CD14-positive monocyte (primary cell): ENCODE measurements around the gene SCN2A. TPM values are rescaled to one million over a fixed set of nuclear protein-coding genes. Genes with fewer than 3 reads are reported as not detected.

Source experiments
- DNase-seq, 3 donors: peaks; one replicate each; pipeline ENCODE4 v3.0.0-alpha.2; 2011 to 2022
- H2AFZ ChIP-seq: 2 replicates; pipeline ENCODE4 v1.6.0; 2012; ENCODE audit warnings: mild to moderate bottlenecking, low read depth, low read length, inconsistent platforms; ENCODE audit not compliant: insufficient read depth, poor library complexity, severe bottlenecking
- H3K27ac ChIP-seq, 2 donors: 1 replicate in 1 of 2; 2 replicates in 1 of 2; pipeline ENCODE4 v1.5.1; 2012 to 2013; ENCODE audit warnings: low read length in 2 of 2, control low read depth in 1 of 2, inconsistent platforms in 1 of 2, low read depth in 1 of 2, mild to moderate bottlenecking in 1 of 2
- H3K27me3 ChIP-seq, 2 donors: one replicate each; pipeline versions ENCODE4 v1.6.0 to v1.6.1; 2011 to 2013; ENCODE audit warnings: low read length in 2 of 2; ENCODE audit not compliant: control insufficient read depth in 2 of 2, insufficient read depth in 2 of 2
- H3K36me3 ChIP-seq, 2 donors: replicated peaks in 1 of 2; 1 replicate in 1 of 2; 2 replicates in 1 of 2; pipeline versions ENCODE4 v1.5.1 to v1.6.1; 2012 to 2013; ENCODE audit warnings: low read length in 2 of 2, control low read depth in 1 of 2, inconsistent platforms in 1 of 2, mild to moderate bottlenecking in 1 of 2; ENCODE audit not compliant: insufficient read depth in 2 of 2, control insufficient read depth in 1 of 2
- H3K4me1 ChIP-seq, 2 donors: 1 replicate in 1 of 2; 2 replicates in 1 of 2; pipeline versions ENCODE4 v1.5.1 to v1.6.1; 2012 to 2013; ENCODE audit warnings: low read length in 2 of 2, control low read depth in 1 of 2, inconsistent platforms in 1 of 2, mild to moderate bottlenecking in 1 of 2, moderate library complexity in 1 of 2; ENCODE audit not compliant: insufficient read depth in 2 of 2, control insufficient read depth in 1 of 2
- H3K4me2 ChIP-seq: replicated peaks from 2 replicates; pipeline ENCODE3; 2012; ENCODE audit warnings: low read length, moderate library complexity, mild to moderate bottlenecking; ENCODE audit not compliant: poor library complexity, severe bottlenecking; ENCODE audit errors: extremely low read depth
- H3K4me3 ChIP-seq, 3 experiments: fragments of 200-600 bp in 1 of 3; sonication (generic) in 1 of 3; replicated peaks in 1 of 3; 1 replicate in 2 of 3; 2 replicates in 1 of 3; pipeline ENCODE4 v1.5.1; 2011 to 2013; ENCODE audit warnings: low read length in 3 of 3, mild to moderate bottlenecking in 3 of 3, control low read depth in 2 of 3, low read depth in 2 of 3, inconsistent platforms in 1 of 3, moderate library complexity in 1 of 3
- H3K79me2 ChIP-seq: 2 replicates; pipeline ENCODE4 v1.6.0; 2012; ENCODE audit warnings: mild to moderate bottlenecking, control low read depth, inconsistent platforms, low read length, moderate library complexity; ENCODE audit not compliant: insufficient read depth
- H3K9ac ChIP-seq: 2 replicates; pipeline ENCODE4 v1.6.0; 2017; ENCODE audit warnings: low read length, mild to moderate bottlenecking; ENCODE audit not compliant: insufficient read depth, poor library complexity, severe bottlenecking
- H3K9me3 ChIP-seq, 2 donors: replicated peaks in 1 of 2; 1 replicate in 1 of 2; 2 replicates in 1 of 2; pipeline versions ENCODE4 v1.5.1 to v1.6.1; 2012 to 2013; ENCODE audit warnings: low read length in 2 of 2, control low read depth in 1 of 2; ENCODE audit not compliant: control insufficient read depth in 1 of 2, insufficient read depth in 1 of 2
- H4K20me1 ChIP-seq: 2 replicates; pipeline ENCODE4 v1.6.0; 2012; ENCODE audit warnings: mild to moderate bottlenecking, low read length, control low read depth, moderate library complexity; ENCODE audit not compliant: insufficient read depth
- H3K27ac Mint-ChIP-seq, 7 donors: one replicate each; pipeline ENCODE4 v1.8.0; 2020; ENCODE audit warnings: mild to moderate bottlenecking in 7 of 7, mixed read lengths in 7 of 7, moderate library complexity in 6 of 7, inconsistent platforms in 2 of 7
- H3K27me3 Mint-ChIP-seq, 3 donors: one replicate each; pipeline ENCODE4 v1.8.0; 2021 to 2022; ENCODE audit warnings: low read depth in 3 of 3, mild to moderate bottlenecking in 3 of 3, mixed read lengths in 3 of 3, moderate library complexity in 3 of 3, inconsistent platforms in 1 of 3
- H3K36me3 Mint-ChIP-seq, 2 donors: one replicate each; pipeline ENCODE4 v1.8.0; 2020; ENCODE audit warnings: mixed read lengths in 2 of 2, inconsistent platforms in 1 of 2, mild to moderate bottlenecking in 1 of 2
- H3K4me1 Mint-ChIP-seq: one replicate; pipeline ENCODE4 v1.8.0; 2020; ENCODE audit warnings: mild to moderate bottlenecking, mixed read lengths
- H3K4me3 Mint-ChIP-seq, 2 donors: one replicate each; pipeline ENCODE4 v1.8.0; 2020; ENCODE audit warnings: mild to moderate bottlenecking in 2 of 2, mixed read lengths in 2 of 2, moderate library complexity in 1 of 2
- H3K9me3 Mint-ChIP-seq, 7 donors: one replicate each; pipeline ENCODE4 v1.8.0; 2020 to 2022; ENCODE audit warnings: mixed read lengths in 7 of 7, mild to moderate bottlenecking in 6 of 7, moderate library complexity in 6 of 7, inconsistent platforms in 2 of 7
- WGBS: methylation state at CpG from one replicate; pipeline ENCODE4 v1.1.5; 2013; ENCODE audit warnings: missing lambda C conversion rate; ENCODE audit not compliant: insufficient coverage; 5-methylcytosine and 5-hydroxymethylcytosine counted together
- intact Hi-C, 2 donors: fragments of 100-400 bp; cut with micrococcal nuclease; formaldehyde crosslinking; loops; one replicate each; pipeline versions ENCODE4 v1.15.0 to v1.15.1; 2023
- polyA plus RNA-seq, 3 donors: library from polyadenylated mRNA; depleted of rRNA in 1 of 3; unstranded in 2 of 3; stranded (reverse) in 1 of 3; fragments of 300-500 nt in 2 of 3; fragments of >200 nt in 1 of 3; fragmentation: Illumina TruSeq in 2 of 3; gene quantifications; 1 replicate in 2 of 3; 2 replicates in 1 of 3; pipeline ENCODE4 v1.2.3, GENCODE V29; 2012 to 2021
- TF ChIP-seq, protein P1 (sequence below): fragments of 200-600 bp; IDR thresholded peaks from one replicate; pipeline ENCODE4 v1.8.0; 2022; ENCODE audit warnings: antibody characterized with exemption, mild to moderate bottlenecking

SCN2A gene
- polyA plus RNA-seq, 3 donors: not detected

DNA sequence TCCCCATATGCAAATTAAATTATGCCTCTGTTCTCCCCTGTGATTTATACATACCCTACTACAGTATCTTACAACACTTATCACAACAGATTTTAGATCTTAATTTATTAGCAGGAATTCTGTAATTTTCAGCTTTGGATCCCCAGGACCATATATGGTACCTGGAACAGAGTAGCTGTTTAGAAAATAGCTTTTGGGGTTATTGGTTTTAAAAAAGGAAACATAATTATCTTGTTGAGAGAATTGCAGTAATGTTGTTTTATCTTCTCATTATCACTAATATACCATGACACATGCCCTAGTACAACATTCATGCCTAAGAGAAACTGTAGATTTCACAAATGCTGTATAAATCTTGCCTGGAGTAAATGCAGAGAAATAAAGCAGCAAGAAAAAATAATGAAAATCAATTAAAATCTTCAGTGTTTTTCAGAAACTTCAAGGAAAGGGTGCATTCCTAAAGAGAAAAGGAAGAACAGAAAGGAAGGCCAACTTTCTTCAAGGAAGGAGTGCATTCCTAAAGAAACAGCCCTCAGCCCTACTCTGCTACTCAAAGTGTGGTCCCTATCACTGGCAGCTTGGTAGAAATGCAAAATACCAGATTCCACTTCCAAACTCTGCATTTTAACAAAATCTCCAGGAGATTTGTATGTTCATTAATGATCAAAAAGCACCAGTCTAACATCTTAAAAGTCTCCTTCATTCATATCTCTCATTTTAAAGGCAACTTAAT lies 193.2 kb downstream of the SCN2A start:
- H3K9me3 ChIP-seq: peaks cover 0 to 6% of the 10 kb centered on the region in 2 donors
- H3K4me3 ChIP-seq: no peak overlapping the region
- no peak overlapping the region for H2AFZ ChIP-seq
- Mint-ChIP-seq H3K9me3 (peaks cover 0 to 4% (median under 1%) of the 10 kb centered on the region in 7 donors), H3K27me3 (no peaks in the 10 kb centered on the region), H3K27ac (no peak overlapping the region), H3K4me3 (no peak overlapping the region), H3K4me1 (no peaks in the 10 kb centered on the region), H3K36me3 (no peaks in the 10 kb centered on the region)
- no peak overlapping the region for H3K9ac ChIP-seq
- H3K27ac ChIP-seq: no peak overlapping the region
- no peak for DNase-seq
- no peaks in the 10 kb centered on the region for H3K4me1 ChIP-seq
- H3K79me2 ChIP-seq: no peaks in the 10 kb centered on the region
- no peak overlapping the region for H3K4me2 ChIP-seq
- H4K20me1 ChIP-seq: no peaks in the 10 kb centered on the region
- TF ChIP-seq, protein P1, sequence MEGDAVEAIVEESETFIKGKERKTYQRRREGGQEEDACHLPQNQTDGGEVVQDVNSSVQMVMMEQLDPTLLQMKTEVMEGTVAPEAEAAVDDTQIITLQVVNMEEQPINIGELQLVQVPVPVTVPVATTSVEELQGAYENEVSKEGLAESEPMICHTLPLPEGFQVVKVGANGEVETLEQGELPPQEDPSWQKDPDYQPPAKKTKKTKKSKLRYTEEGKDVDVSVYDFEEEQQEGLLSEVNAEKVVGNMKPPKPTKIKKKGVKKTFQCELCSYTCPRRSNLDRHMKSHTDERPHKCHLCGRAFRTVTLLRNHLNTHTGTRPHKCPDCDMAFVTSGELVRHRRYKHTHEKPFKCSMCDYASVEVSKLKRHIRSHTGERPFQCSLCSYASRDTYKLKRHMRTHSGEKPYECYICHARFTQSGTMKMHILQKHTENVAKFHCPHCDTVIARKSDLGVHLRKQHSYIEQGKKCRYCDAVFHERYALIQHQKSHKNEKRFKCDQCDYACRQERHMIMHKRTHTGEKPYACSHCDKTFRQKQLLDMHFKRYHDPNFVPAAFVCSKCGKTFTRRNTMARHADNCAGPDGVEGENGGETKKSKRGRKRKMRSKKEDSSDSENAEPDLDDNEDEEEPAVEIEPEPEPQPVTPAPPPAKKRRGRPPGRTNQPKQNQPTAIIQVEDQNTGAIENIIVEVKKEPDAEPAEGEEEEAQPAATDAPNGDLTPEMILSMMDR: no peak
- H3K36me3 ChIP-seq: no peaks in the 10 kb centered on the region
- intact Hi-C loops: no loop called here
- no peaks in the 10 kb centered on the region for H3K27me3 ChIP-seq

DNA sequence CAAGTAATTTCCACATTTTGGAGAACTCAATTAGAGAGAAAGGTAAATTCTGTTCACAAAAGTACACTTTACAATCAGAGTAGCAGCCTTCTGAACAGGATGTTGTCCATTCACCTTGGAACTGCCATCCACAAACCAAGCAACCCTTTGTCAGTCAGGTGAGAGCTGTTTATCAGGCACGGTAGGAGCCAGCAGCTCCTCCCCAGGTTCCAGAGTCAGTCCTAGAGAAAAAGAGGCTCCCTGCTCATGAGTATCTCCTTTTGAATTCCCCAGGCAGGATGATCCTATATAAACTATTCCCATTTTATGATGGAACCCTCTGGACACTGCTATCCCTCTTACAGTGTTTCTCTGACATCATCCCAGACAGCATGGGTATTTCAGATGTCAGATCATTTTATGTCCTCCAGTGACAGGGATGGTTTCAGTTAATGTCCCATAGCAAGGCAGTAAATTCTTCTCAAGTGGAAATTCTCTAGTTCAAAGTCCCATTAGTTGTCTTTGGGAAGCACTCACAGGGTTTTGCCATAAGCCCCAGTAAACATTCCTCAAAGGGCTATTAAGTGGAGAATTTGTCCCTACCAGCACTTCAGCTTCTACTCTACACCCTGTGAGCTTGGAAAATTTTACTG lies 195.8 kb downstream of the SCN2A start:
- no peaks in the 10 kb centered on the region for H4K20me1 ChIP-seq
- Mint-ChIP-seq H3K27me3 (no peaks in the 10 kb centered on the region), H3K27ac (no peak overlapping the region), H3K4me3 (no peak overlapping the region), H3K9me3 (no peaks in the 10 kb centered on the region), H3K4me1 (no peaks in the 10 kb centered on the region), H3K36me3 (no peaks in the 10 kb centered on the region)
- 100% methylated on average over 1 of the region's 1 CpG for WGBS
- H3K27me3 ChIP-seq: no peaks in the 10 kb centered on the region
- no peak overlapping the region for H3K9ac ChIP-seq
- TF ChIP-seq, protein P1: no peak
- H3K9me3 ChIP-seq: no peaks in the 10 kb centered on the region
- no peaks in the 10 kb centered on the region for H3K79me2 ChIP-seq
- no peaks in the 10 kb centered on the region for H3K4me1 ChIP-seq
- H2AFZ ChIP-seq: no peak overlapping the region
- H3K4me2 ChIP-seq: no peak overlapping the region
- H3K36me3 ChIP-seq: no peaks in the 10 kb centered on the region
- intact Hi-C loops: no loop called here
- H3K27ac ChIP-seq: no peak overlapping the region
- H3K4me3 ChIP-seq: no peak overlapping the region
- DNase-seq: no peak
